HG02610 (cell line): Measurements from ENCODE around the gene UBR3.
"Not testable (repeated sequence)": the region's sequence is repeated elsewhere in the genome, so short reads cannot be mapped to it uniquely, and the experiment has no call there.

Source experiments
- ATAC-seq: cut with Tn5 transposase; IDR thresholded peaks from one replicate; pipeline ENCODE4 v1.9.1; 2021; ENCODE audit warnings: mild to moderate bottlenecking, moderate library complexity; ENCODE audit not compliant: unreplicated experiment

The UBR3 gene

GRCh38 chr2:169822036-169822435 is 5.2 kb upstream of the UBR3 start:
- ATAC-seq = no peak

- no peak for ATAC-seq
Observed at GRCh38 chr2:169822785-169823392, 4.4 kb upstream of the UBR3 start.

GRCh38 chr2:169823996-169824372 is 3.3 kb upstream of the UBR3 start:
- no peak for ATAC-seq

- ATAC-seq = peak; percentile 69
Observed at GRCh38 chr2:169824373-169825333, 2.6 kb upstream of the UBR3 start, which contains the start of gene METTL5. METTL5 (minus strand) TSS chr2:169824905; CDS start chr2:169824597, 308 bp downstream.

GRCh38 chr2:169828141-169828811 is 1.0 kb downstream of the UBR3 start:
- ATAC-seq = peak; percentile 4

GRCh38 chr2:169834401-169834800 is 7.1 kb downstream of the UBR3 start:
- no peak for ATAC-seq

- ATAC-seq = no peak
Observed at GRCh38 chr2:169838743-169839489, 11.7 kb downstream of the UBR3 start.

GRCh38 chr2:169839954-169840746 is 12.9 kb downstream of the UBR3 start:
- ATAC-seq = no peak

GRCh38 chr2:169840747-169841142 is 13.5 kb downstream of the UBR3 start:
- ATAC-seq = no peak

GRCh38 chr2:169841625-169842024 is 14.4 kb downstream of the UBR3 start:
- ATAC-seq = not testable (repeated sequence)

GRCh38 chr2:169845016-169845415 is 17.8 kb downstream of the UBR3 start:
- no peak for ATAC-seq

GRCh38 chr2:169848959-169849693 is 21.9 kb downstream of the UBR3 start:
- ATAC-seq = not testable (repeated sequence)

- ATAC-seq = no peak
Observed at GRCh38 chr2:169849710-169850109, 22.5 kb downstream of the UBR3 start.

- ATAC-seq = no peak
Observed at GRCh38 chr2:169853041-169853668, 25.9 kb downstream of the UBR3 start.

GRCh38 chr2:169855281-169856258 is 28.3 kb downstream of the UBR3 start:
- ATAC-seq = not testable (repeated sequence)

GRCh38 chr2:169859423-169859822 is 32.2 kb downstream of the UBR3 start:
- ATAC-seq = no peak

- no peak for ATAC-seq
Observed at GRCh38 chr2:169860149-169860548, 32.9 kb downstream of the UBR3 start.

GRCh38 chr2:169862816-169863215 is 35.6 kb downstream of the UBR3 start:
- no peak for ATAC-seq
